Stimulated activated CD8-positive, alpha-beta memory T cell treated with anti-CD3 and anti-CD28 coated beads, Interleukin-12 subunit alpha, Interleukin-12 subunit beta, amount 100 ng/mL, for 1 hour (primary cell): ENCODE results near the gene PCNX1.
A peak's percentile ranks its signal among the peaks of the same experiment; 100 is the strongest.
"Not testable (repeated sequence)": the region's sequence is repeated elsewhere in the genome, so short reads cannot be mapped to it uniquely, and the experiment has no call there.

Experiments
- DNase-seq: peaks from one replicate; pipeline ENCODE4 v3.0.0-alpha.2; 2020; ENCODE audit warnings: low read depth

PCNX1 gene

GRCh38 chr14:70916300-70916699 is 9.0 kb downstream of the PCNX1 start:
- no peak for DNase-seq

- DNase-seq, result no peak
Measured at GRCh38 chr14:70916799-70917198, 9.5 kb downstream of the PCNX1 start.

GRCh38 chr14:70917633-70918032 is 10.4 kb downstream of the PCNX1 start:
- no peak for DNase-seq

- DNase-seq, result no peak
Measured at GRCh38 chr14:70919774-70920173, 12.5 kb downstream of the PCNX1 start.

GRCh38 chr14:70920608-70921007 is 13.3 kb downstream of the PCNX1 start:
- DNase-seq, result no peak

- DNase-seq, result no peak
Measured at GRCh38 chr14:70921669-70922068, 14.4 kb downstream of the PCNX1 start.

- no peak for DNase-seq
Measured at GRCh38 chr14:70924521-70924920, 17.3 kb downstream of the PCNX1 start.

GRCh38 chr14:70926235-70926830 is 19.1 kb downstream of the PCNX1 start:
- DNase-seq, result no peak

- no peak for DNase-seq
Measured at GRCh38 chr14:70931008-70931407, 23.7 kb downstream of the PCNX1 start.

GRCh38 chr14:70934084-70934483 is 26.8 kb downstream of the PCNX1 start:
- no peak for DNase-seq

GRCh38 chr14:70934502-70935134 is 27.4 kb downstream of the PCNX1 start:
- DNase-seq, result no peak

- DNase-seq, result no peak
Measured at GRCh38 chr14:70935135-70935534, 27.9 kb downstream of the PCNX1 start.

GRCh38 chr14:70939693-70940092 is 32.4 kb downstream of the PCNX1 start:
- DNase-seq, result not testable (repeated sequence)

- DNase-seq, result peak; percentile 41
Measured at GRCh38 chr14:70941637-70942341, 34.5 kb downstream of the PCNX1 start.

GRCh38 chr14:70942342-70942706 is 35.1 kb downstream of the PCNX1 start:
- no peak for DNase-seq

GRCh38 chr14:70942721-70943120 is 35.5 kb downstream of the PCNX1 start:
- not testable (repeated sequence) for DNase-seq

- DNase-seq, result no peak
Measured at GRCh38 chr14:70943838-70944237, 36.6 kb downstream of the PCNX1 start.

GRCh38 chr14:70947739-70948138 is 40.5 kb downstream of the PCNX1 start:
- no peak for DNase-seq

GRCh38 chr14:70952485-70952884 is 45.2 kb downstream of the PCNX1 start:
- DNase-seq, result no peak

- no peak for DNase-seq
Measured at GRCh38 chr14:70954068-70954467, 46.8 kb downstream of the PCNX1 start.

- peak; percentile 18 for DNase-seq
Measured at GRCh38 chr14:70955543-70956480, 48.6 kb downstream of the PCNX1 start.

- DNase-seq, result no peak
Measured at GRCh38 chr14:70956511-70956910, 49.3 kb downstream of the PCNX1 start.
